ENCODE results near the gene SETBP1. TPM values are rescaled to one million over a fixed set of nuclear protein-coding genes. Genes with fewer than 3 reads are reported as not detected.

The SETBP1 gene
- total RNA-seq, 1 experiment from 2014 or later, result 9.6 TPM

DNA sequence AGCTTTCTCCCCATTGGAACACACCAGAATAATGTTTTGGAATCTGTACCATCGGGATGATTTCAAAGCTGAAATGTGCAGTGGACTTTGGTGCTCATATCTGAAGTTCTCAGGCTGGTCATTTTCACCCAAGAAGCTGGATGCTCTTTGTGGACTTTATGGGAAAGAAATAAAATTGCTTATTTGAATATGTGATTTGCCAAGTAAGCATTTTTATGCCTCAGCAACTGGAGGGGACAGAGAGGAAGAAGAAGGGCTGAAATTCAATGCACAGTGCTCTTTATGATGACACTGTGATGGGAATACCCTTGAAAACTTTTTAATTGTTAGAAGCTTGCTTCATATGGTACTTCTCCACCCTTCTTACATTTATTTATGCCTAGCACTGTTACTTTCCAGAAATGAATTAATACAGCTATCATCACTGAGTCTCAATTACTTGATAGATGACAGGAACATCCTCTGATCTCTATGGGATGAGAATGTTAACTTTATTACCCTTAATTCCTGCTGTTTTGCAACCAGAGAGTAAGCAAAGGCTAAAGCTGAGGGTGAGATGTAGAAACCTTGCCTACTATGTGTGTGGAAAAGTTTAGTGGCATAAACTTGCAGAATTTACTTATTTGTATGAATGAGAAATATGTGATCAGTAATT lies 23.6 kb downstream of the SETBP1 start:
- H3K36me3 Mint-ChIP-seq, result peaks cover 9% of the 10 kb centered on the region; the same call in 1 of the 2 replicates
- no peak overlapping the region for H3K27ac Mint-ChIP-seq
- no peak for ATAC-seq
- ChIA-PET CTCF (no interaction called here), POLR2A (no interaction called here)
- no peak for TF ChIP-seq ZNF671 (CRISPR knock-in tag; IDR thresholded peaks at IDR 0.05)
- TF ChIP-seq, protein P1, sequence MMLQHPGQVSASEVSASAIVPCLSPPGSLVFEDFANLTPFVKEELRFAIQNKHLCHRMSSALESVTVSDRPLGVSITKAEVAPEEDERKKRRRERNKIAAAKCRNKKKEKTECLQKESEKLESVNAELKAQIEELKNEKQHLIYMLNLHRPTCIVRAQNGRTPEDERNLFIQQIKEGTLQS (CRISPR knock-in tag; conservative IDR thresholded peaks at IDR 0.05), result no peak
- TF ChIP-seq, protein P2, sequence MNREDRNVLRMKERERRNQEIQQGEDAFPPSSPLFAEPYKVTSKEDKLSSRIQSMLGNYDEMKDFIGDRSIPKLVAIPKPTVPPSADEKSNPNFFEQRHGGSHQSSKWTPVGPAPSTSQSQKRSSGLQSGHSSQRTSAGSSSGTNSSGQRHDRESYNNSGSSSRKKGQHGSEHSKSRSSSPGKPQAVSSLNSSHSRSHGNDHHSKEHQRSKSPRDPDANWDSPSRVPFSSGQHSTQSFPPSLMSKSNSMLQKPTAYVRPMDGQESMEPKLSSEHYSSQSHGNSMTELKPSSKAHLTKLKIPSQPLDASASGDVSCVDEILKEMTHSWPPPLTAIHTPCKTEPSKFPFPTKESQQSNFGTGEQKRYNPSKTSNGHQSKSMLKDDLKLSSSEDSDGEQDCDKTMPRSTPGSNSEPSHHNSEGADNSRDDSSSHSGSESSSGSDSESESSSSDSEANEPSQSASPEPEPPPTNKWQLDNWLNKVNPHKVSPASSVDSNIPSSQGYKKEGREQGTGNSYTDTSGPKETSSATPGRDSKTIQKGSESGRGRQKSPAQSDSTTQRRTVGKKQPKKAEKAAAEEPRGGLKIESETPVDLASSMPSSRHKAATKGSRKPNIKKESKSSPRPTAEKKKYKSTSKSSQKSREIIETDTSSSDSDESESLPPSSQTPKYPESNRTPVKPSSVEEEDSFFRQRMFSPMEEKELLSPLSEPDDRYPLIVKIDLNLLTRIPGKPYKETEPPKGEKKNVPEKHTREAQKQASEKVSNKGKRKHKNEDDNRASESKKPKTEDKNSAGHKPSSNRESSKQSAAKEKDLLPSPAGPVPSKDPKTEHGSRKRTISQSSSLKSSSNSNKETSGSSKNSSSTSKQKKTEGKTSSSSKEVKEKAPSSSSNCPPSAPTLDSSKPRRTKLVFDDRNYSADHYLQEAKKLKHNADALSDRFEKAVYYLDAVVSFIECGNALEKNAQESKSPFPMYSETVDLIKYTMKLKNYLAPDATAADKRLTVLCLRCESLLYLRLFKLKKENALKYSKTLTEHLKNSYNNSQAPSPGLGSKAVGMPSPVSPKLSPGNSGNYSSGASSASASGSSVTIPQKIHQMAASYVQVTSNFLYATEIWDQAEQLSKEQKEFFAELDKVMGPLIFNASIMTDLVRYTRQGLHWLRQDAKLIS (CRISPR knock-in tag; IDR thresholded peaks at IDR 0.05; ENCODE audit: borderline replicate concordance), result no peak
- no peak for TF ChIP-seq ATF1 (CRISPR knock-in tag; IDR thresholded peaks at IDR 0.05)
- TF ChIP-seq, protein P3, sequence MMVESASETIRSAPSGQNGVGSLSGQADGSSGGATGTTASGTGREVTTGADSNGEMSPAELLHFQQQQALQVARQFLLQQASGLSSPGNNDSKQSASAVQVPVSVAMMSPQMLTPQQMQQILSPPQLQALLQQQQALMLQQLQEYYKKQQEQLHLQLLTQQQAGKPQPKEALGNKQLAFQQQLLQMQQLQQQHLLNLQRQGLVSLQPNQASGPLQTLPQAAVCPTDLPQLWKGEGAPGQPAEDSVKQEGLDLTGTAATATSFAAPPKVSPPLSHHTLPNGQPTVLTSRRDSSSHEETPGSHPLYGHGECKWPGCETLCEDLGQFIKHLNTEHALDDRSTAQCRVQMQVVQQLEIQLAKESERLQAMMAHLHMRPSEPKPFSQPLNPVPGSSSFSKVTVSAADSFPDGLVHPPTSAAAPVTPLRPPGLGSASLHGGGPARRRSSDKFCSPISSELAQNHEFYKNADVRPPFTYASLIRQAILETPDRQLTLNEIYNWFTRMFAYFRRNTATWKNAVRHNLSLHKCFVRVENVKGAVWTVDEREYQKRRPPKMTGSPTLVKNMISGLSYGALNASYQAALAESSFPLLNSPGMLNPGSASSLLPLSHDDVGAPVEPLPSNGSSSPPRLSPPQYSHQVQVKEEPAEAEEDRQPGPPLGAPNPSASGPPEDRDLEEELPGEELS (CRISPR knock-in tag; IDR thresholded peaks at IDR 0.05), result no peak
- TF ChIP-seq TP53 (CRISPR knock-in tag; IDR thresholded peaks at IDR 0.05), result no peak
- TF ChIP-seq, protein P4, sequence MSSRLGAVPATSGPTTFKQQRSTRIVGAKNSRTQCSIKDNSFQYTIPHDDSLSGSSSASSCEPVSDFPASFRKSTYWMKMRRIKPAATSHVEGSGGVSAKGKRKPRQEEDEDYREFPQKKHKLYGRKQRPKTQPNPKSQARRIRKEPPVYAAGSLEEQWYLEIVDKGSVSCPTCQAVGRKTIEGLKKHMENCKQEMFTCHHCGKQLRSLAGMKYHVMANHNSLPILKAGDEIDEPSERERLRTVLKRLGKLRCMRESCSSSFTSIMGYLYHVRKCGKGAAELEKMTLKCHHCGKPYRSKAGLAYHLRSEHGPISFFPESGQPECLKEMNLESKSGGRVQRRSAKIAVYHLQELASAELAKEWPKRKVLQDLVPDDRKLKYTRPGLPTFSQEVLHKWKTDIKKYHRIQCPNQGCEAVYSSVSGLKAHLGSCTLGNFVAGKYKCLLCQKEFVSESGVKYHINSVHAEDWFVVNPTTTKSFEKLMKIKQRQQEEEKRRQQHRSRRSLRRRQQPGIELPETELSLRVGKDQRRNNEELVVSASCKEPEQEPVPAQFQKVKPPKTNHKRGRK (CRISPR knock-in tag; IDR thresholded peaks at IDR 0.05; ENCODE audit: borderline replicate concordance), result no peak
- TF ChIP-seq, protein P5, sequence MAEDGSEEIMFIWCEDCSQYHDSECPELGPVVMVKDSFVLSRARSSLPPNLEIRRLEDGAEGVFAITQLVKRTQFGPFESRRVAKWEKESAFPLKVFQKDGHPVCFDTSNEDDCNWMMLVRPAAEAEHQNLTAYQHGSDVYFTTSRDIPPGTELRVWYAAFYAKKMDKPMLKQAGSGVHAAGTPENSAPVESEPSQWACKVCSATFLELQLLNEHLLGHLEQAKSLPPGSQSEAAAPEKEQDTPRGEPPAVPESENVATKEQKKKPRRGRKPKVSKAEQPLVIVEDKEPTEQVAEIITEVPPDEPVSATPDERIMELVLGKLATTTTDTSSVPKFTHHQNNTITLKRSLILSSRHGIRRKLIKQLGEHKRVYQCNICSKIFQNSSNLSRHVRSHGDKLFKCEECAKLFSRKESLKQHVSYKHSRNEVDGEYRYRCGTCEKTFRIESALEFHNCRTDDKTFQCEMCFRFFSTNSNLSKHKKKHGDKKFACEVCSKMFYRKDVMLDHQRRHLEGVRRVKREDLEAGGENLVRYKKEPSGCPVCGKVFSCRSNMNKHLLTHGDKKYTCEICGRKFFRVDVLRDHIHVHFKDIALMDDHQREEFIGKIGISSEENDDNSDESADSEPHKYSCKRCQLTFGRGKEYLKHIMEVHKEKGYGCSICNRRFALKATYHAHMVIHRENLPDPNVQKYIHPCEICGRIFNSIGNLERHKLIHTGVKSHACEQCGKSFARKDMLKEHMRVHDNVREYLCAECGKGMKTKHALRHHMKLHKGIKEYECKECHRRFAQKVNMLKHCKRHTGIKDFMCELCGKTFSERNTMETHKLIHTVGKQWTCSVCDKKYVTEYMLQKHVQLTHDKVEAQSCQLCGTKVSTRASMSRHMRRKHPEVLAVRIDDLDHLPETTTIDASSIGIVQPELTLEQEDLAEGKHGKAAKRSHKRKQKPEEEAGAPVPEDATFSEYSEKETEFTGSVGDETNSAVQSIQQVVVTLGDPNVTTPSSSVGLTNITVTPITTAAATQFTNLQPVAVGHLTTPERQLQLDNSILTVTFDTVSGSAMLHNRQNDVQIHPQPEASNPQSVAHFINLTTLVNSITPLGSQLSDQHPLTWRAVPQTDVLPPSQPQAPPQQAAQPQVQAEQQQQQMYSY (CRISPR knock-in tag; IDR thresholded peaks at IDR 0.05), result no peak
- no peak for TF ChIP-seq CREM (CRISPR knock-in tag; IDR thresholded peaks at IDR 0.05)
- TF ChIP-seq, protein P6, sequence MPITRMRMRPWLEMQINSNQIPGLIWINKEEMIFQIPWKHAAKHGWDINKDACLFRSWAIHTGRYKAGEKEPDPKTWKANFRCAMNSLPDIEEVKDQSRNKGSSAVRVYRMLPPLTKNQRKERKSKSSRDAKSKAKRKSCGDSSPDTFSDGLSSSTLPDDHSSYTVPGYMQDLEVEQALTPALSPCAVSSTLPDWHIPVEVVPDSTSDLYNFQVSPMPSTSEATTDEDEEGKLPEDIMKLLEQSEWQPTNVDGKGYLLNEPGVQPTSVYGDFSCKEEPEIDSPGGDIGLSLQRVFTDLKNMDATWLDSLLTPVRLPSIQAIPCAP (CRISPR knock-in tag; IDR thresholded peaks at IDR 0.05), result no peak
- TF ChIP-seq, protein P7, sequence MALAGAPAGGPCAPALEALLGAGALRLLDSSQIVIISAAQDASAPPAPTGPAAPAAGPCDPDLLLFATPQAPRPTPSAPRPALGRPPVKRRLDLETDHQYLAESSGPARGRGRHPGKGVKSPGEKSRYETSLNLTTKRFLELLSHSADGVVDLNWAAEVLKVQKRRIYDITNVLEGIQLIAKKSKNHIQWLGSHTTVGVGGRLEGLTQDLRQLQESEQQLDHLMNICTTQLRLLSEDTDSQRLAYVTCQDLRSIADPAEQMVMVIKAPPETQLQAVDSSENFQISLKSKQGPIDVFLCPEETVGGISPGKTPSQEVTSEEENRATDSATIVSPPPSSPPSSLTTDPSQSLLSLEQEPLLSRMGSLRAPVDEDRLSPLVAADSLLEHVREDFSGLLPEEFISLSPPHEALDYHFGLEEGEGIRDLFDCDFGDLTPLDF (CRISPR knock-in tag; IDR thresholded peaks at IDR 0.05), result no peak
- TF ChIP-seq KAT7 (CRISPR knock-in tag; IDR thresholded peaks at IDR 0.05; ENCODE audit: borderline replicate concordance), result no peak
- TF ChIP-seq, protein P8, sequence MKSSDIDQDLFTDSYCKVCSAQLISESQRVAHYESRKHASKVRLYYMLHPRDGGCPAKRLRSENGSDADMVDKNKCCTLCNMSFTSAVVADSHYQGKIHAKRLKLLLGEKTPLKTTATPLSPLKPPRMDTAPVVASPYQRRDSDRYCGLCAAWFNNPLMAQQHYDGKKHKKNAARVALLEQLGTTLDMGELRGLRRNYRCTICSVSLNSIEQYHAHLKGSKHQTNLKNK (CRISPR knock-in tag; IDR thresholded peaks at IDR 0.05), result no peak
- TF ChIP-seq, protein P9, sequence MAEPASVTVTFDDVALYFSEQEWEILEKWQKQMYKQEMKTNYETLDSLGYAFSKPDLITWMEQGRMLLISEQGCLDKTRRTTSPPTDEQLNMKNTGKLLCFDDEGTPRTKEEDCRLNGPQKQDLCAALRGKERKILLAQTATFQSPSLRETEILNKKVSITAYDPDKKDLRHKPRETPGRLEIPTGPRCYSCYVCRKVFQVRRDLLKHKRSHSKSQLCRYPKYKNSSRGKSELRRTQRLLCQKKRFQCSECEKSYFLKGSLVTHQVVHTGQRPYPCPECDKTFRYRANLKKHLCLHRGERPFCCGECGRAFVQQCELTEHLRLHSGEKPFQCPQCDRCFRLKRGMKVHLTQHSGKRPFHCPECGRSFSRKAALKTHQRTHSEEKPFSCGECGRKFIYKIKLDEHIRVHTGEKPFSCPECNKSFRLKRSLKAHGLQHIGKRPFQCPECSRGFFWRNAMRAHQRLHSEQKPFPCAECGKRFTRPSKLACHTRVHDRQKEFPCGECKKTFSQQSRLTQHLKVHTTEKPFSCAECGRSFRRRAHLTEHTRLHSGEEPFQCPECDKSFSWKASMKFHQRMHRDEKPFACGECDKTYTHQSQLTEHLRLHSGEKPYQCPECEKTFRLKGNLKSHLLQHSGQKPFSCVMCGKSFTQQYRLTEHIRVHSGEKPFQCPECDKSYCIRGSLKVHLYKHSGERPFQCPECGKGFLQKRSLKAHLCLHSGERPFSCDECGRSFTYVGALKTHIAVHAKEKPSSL (CRISPR knock-in tag; conservative IDR thresholded peaks at IDR 0.05), result no peak
- TF ChIP-seq ELF4 (CRISPR knock-in tag; IDR thresholded peaks at IDR 0.05; ENCODE audit: low read depth), result no peak
- no peak for TF ChIP-seq ZNF232 (CRISPR knock-in tag; IDR thresholded peaks at IDR 0.05)
- no peak for TF ChIP-seq MYBL2 (CRISPR knock-in tag; IDR thresholded peaks at IDR 0.05)
- no peaks in the 10 kb centered on the region for H3K9me3 Mint-ChIP-seq
- no peaks in the 10 kb centered on the region for H3K27me3 Mint-ChIP-seq (ENCODE audit: low read depth)
- H3K4me3 Mint-ChIP-seq, result no peak overlapping the region
- peaks cover 47% of the 10 kb centered on the region for H3K4me1 Mint-ChIP-seq
- DNase-seq (ENCODE audit: low spot score), result no peak
